HepG2 (cell line): ENCODE data around the gene BORCS5. TPM values are rescaled to one million over a fixed set of nuclear protein-coding genes. Genes with fewer than 3 reads are reported as not detected.

Experiments used
- CCDC6 ChIP-seq: sonication (generic); formaldehyde crosslinking; IDR thresholded peaks from 2 replicates; pipeline ENCODE4 v1.8.1; 2022; ENCODE audit warnings: mild to moderate bottlenecking, missing genetic modification reagents, moderate library complexity
- CHCHD3 ChIP-seq: sonication (generic); formaldehyde crosslinking; IDR thresholded peaks from 2 replicates; pipeline ENCODE4 v1.8.0; 2022; ENCODE audit warnings: mild to moderate bottlenecking, missing genetic modification reagents, moderate library complexity
- E2F2 ChIP-seq: sonication (generic); formaldehyde crosslinking; IDR thresholded peaks from 2 replicates; pipeline ENCODE4 v1.4.0; 2020; ENCODE audit warnings: missing genetic modification reagents, borderline replicate concordance
- JARID2 ChIP-seq: sonication (generic); formaldehyde crosslinking; IDR thresholded peaks from 2 replicates; pipeline ENCODE4 v1.8.1; 2023; ENCODE audit warnings: missing genetic modification reagents, inconsistent platforms; ENCODE audit not compliant: insufficient replicate concordance
- KDM1A ChIP-seq: IDR thresholded peaks from 2 replicates; pipeline ENCODE4 v1.6.1; 2016; ENCODE audit warnings: missing compliant biosample characterization
- NR2F1 ChIP-seq, 2 experiments: fragments of 450-650 bp in 1 of 2; formaldehyde crosslinking in 1 of 2; IDR thresholded peaks; 2 replicates each; pipeline versions ENCODE4 v1.5.0 to v1.6.1; 2016 to 2020; ENCODE audit warnings: mild to moderate bottlenecking in 1 of 2, missing compliant biosample characterization in 1 of 2, missing genetic modification reagents in 1 of 2, moderate library complexity in 1 of 2
- PAX8 ChIP-seq: sonication (generic); formaldehyde crosslinking; IDR thresholded peaks from 2 replicates; pipeline ENCODE4 v1.8.0; 2022; ENCODE audit warnings: mild to moderate bottlenecking, missing genetic modification reagents, borderline replicate concordance
- RFX3 ChIP-seq: IDR thresholded peaks from 2 replicates; pipeline ENCODE4 v1.6.1; 2016; ENCODE audit warnings: missing biosample characterization, missing genetic modification reagents
- TMF1 ChIP-seq: sonication (generic); formaldehyde crosslinking; IDR thresholded peaks from 2 replicates; pipeline ENCODE4 v1.8.1; 2022; ENCODE audit warnings: low read depth, missing genetic modification reagents
- ZBTB25 ChIP-seq: IDR thresholded peaks from 2 replicates; pipeline ENCODE4 v1.6.1; 2018; ENCODE audit warnings: missing genetic modification reagents
- ZFP1 ChIP-seq: IDR thresholded peaks from 2 replicates; pipeline ENCODE4 v1.6.1; 2016
- ZMAT5 ChIP-seq: sonication (generic); formaldehyde crosslinking; IDR thresholded peaks from 2 replicates; pipeline ENCODE4 v1.5.0; 2020; ENCODE audit warnings: mild to moderate bottlenecking, low read depth, missing genetic modification reagents, borderline replicate concordance
- ZNF234 ChIP-seq: sonication (generic); formaldehyde crosslinking; conservative IDR thresholded peaks from 2 replicates; pipeline ENCODE4 v1.5.1; 2020; ENCODE audit warnings: mild to moderate bottlenecking, missing genetic modification reagents
- ZNF280D ChIP-seq: sonication (generic); formaldehyde crosslinking; IDR thresholded peaks from 2 replicates; pipeline ENCODE4 v1.5.1; 2020; ENCODE audit warnings: mild to moderate bottlenecking, missing genetic modification reagents
- polyA plus RNA-seq, 8 experiments: library from polyadenylated mRNA; depleted of rRNA in 3 of 8; stranded (reverse) in 7 of 8; unstranded in 1 of 8; fragments of >200 nt; fragmentation: Illumina TruSeq in 4 of 8; extraction: Trizol in 4 of 8; gene quantifications; 2 replicates each; pipeline versions ENCODE4 v1.2.1 to v1.2.3, GENCODE V29; 2011 to 2016; ENCODE audit warnings: low read depth in 4 of 8, missing spikeins in 1 of 8, mixed read lengths in 1 of 8; ENCODE audit not compliant: insufficient read depth in 1 of 8
- total RNA-seq, 5 experiments: library from RNA; depleted of rRNA; stranded (reverse); fragments of >200 nt; fragmentation: Illumina TruSeq; extraction: Trizol; gene quantifications; 2 replicates each; pipeline ENCODE4 v1.2.3, GENCODE V29; 2016; ENCODE audit warnings: low read depth in 1 of 5
- TF ChIP-seq, protein P1 (sequence below): sonication (generic); formaldehyde crosslinking; IDR thresholded peaks from 2 replicates; pipeline ENCODE4 v1.8.1; 2023; ENCODE audit warnings: mild to moderate bottlenecking, inconsistent platforms, moderate library complexity, missing genetic modification reagents, borderline replicate concordance
- TF ChIP-seq, protein P2 (sequence below): sonication (generic); formaldehyde crosslinking; IDR thresholded peaks from 2 replicates; pipeline ENCODE4 v1.4.0; 2020; ENCODE audit warnings: missing genetic modification reagents, borderline replicate concordance
- TF ChIP-seq, protein P3 (sequence below): sonication (generic); formaldehyde crosslinking; IDR thresholded peaks from 2 replicates; pipeline ENCODE4 v1.4.0; 2020; ENCODE audit warnings: mild to moderate bottlenecking, missing genetic modification reagents

The BORCS5 gene
- total and polyA plus RNA-seq, 2 of the 13 experiments (the other 11 are each of a cell fraction or from before 2014, with no cell fraction given): 3.9 to 4.7 TPM

DNA sequence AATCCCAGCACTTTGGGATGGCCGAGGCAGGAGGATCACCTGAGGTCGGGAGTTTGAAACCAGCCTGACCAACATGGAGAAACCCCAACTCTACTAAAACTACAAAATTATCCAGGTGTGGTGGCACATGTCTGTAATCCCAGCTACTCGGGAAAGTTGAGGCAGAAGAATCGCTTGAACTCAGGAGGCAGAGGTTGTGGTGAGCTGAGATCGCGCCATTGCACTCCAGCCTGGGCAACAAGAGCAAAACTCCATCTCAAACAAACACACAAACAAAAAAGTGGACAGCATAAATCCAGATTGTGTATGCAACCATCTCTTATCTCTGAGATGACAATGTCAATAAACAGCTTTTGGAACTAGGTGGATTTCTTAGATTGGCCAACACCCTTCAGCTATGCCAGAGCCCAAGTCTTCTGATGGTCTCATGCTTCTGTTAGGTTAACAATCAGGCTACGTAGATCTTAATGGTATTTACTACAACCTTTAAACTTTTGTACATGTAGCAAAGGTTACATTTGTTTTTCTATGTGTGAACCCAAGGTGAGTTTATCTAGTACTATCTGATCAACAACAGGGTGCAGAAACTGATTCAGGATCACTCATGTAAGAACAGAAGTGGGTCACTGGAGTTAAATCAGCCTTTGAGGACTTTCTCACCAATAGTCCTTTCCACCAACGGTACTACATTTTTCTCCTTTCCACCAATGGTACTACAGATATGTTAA, 132.1 kb downstream of the BORCS5 start (continued):
- TF ChIP-seq ZNF280D (CRISPR knock-in tag) (0 out of 2 replicates have a peak, but pooled peaks have one; percentile 47), JARID2 (CRISPR knock-in tag) (no peak), ZNF234 (CRISPR knock-in tag) (no peak), ZMAT5 (CRISPR knock-in tag) (no peak), PAX8 (CRISPR knock-in tag) (no peak), CCDC6 (CRISPR knock-in tag) (no peak), NR2F1 (CRISPR knock-in tag; IDR thresholded peaks at IDR 0.05) (peak in 1 of 2 experiments; percentile 76; a peak in 2 of 4 replicates), TMF1 (CRISPR knock-in tag) (no peak), KDM1A (CRISPR knock-in tag) (peak; percentile 42; the same call in 1 of the 2 replicates), ZBTB25 (CRISPR knock-in tag) (no peak), CHCHD3 (no peak), ZFP1 (CRISPR knock-in tag) (no peak), RFX3 (CRISPR knock-in tag) (no peak), E2F2 (no peak)
- TF ChIP-seq, protein P1, sequence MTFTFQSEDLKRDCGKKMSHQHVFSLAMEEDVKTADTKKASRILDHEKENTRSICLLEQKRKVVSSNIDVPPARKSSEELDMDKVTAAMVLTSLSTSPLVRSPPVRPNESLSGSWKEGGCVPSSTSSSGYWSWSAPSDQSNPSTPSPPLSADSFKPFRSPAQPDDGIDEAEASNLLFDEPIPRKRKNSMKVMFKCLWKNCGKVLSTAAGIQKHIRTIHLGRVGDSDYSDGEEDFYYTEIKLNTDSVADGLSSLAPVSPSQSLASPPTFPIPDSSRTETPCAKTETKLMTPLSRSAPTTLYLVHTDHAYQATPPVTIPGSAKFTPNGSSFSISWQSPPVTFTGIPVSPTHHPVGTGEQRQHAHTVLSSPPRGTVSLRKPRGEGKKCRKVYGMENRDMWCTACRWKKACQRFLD (CRISPR knock-in tag): no peak
- TF ChIP-seq, protein P2, sequence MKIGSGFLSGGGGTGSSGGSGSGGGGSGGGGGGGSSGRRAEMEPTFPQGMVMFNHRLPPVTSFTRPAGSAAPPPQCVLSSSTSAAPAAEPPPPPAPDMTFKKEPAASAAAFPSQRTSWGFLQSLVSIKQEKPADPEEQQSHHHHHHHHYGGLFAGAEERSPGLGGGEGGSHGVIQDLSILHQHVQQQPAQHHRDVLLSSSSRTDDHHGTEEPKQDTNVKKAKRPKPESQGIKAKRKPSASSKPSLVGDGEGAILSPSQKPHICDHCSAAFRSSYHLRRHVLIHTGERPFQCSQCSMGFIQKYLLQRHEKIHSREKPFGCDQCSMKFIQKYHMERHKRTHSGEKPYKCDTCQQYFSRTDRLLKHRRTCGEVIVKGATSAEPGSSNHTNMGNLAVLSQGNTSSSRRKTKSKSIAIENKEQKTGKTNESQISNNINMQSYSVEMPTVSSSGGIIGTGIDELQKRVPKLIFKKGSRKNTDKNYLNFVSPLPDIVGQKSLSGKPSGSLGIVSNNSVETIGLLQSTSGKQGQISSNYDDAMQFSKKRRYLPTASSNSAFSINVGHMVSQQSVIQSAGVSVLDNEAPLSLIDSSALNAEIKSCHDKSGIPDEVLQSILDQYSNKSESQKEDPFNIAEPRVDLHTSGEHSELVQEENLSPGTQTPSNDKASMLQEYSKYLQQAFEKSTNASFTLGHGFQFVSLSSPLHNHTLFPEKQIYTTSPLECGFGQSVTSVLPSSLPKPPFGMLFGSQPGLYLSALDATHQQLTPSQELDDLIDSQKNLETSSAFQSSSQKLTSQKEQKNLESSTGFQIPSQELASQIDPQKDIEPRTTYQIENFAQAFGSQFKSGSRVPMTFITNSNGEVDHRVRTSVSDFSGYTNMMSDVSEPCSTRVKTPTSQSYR (CRISPR knock-in tag): no peak
- TF ChIP-seq, protein P3, sequence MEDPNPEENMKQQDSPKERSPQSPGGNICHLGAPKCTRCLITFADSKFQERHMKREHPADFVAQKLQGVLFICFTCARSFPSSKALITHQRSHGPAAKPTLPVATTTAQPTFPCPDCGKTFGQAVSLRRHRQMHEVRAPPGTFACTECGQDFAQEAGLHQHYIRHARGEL: no peak
